Neuron (in vitro differentiated cells): ENCODE results near the gene GRAMD1B.
"Not testable (repeated sequence)": the region's sequence is repeated elsewhere in the genome, so short reads cannot be mapped to it uniquely, and the experiment has no call there.

ENCODE experiments used
- H2AFZ ChIP-seq: one replicate; pipeline ENCODE4 v1.6.1; 2013; ENCODE audit warnings: low read depth, mild to moderate bottlenecking, inconsistent platforms, low read length, moderate library complexity
- H3K27me3 ChIP-seq: one replicate; pipeline ENCODE4 v1.6.1; 2013; ENCODE audit warnings: low read length; ENCODE audit not compliant: insufficient read depth
- H3K36me3 ChIP-seq: one replicate; pipeline ENCODE4 v1.6.1; 2013; ENCODE audit warnings: low read length; ENCODE audit not compliant: insufficient read depth
- H3K4me1 ChIP-seq: one replicate; pipeline ENCODE4 v1.6.1; 2013; ENCODE audit warnings: low read length; ENCODE audit not compliant: insufficient read depth
- H3K4me3 ChIP-seq: 2 replicates; pipeline ENCODE4 v1.5.1; 2013; ENCODE audit warnings: mild to moderate bottlenecking, low read length, moderate library complexity
- H3K9me3 ChIP-seq: one replicate; pipeline ENCODE4 v1.6.1; 2013; ENCODE audit warnings: low read length

GRAMD1B gene

GRCh38 chr11:123640677-123641494, 210.8 kb downstream of the GRAMD1B start:
- no peak overlapping the region for H2AFZ ChIP-seq
- H3K4me3 ChIP-seq, result no peak overlapping the region
- peaks cover 11% of the 10 kb centered on the region for H3K4me1 ChIP-seq
- H3K27me3 ChIP-seq, result peaks cover 2% of the 10 kb centered on the region
- H3K9me3 ChIP-seq, result no peaks in the 10 kb centered on the region
- no peaks in the 10 kb centered on the region for H3K36me3 ChIP-seq

- H3K9me3 ChIP-seq, result no peaks in the 10 kb centered on the region
- no peaks in the 10 kb centered on the region for H3K36me3 ChIP-seq
These were observed 211.4 kb downstream of the GRAMD1B start for GRCh38 chr11:123641495-123641840.

GRCh38 chr11:123642435-123642834, 212.4 kb downstream of the GRAMD1B start:
- Histone ChIP-seq H3K27me3 (peaks cover 2% of the 10 kb centered on the region), H2AFZ (no peak overlapping the region), H3K9me3 (no peaks in the 10 kb centered on the region), H3K4me1 (peaks cover 11% of the 10 kb centered on the region), H3K4me3 (no peak overlapping the region), H3K36me3 (no peaks in the 10 kb centered on the region)

More at GRCh38 chr11:123641495-123641840, 211.4 kb downstream of the GRAMD1B start:
- H2AFZ ChIP-seq, result no peak overlapping the region
- peaks cover 2% of the 10 kb centered on the region for H3K27me3 ChIP-seq
- H3K4me3 ChIP-seq, result no peak overlapping the region
- H3K4me1 ChIP-seq, result peaks cover 11% of the 10 kb centered on the region

- Histone ChIP-seq H2AFZ (no peak overlapping the region), H3K4me1 (peaks cover 11% of the 10 kb centered on the region), H3K4me3 (no peak overlapping the region), H3K36me3 (no peaks in the 10 kb centered on the region), H3K27me3 (peaks cover 12% of the 10 kb centered on the region), H3K9me3 (no peaks in the 10 kb centered on the region)
These were observed 215.4 kb downstream of the GRAMD1B start for GRCh38 chr11:123645286-123645975.

GRCh38 chr11:123650901-123651300, 220.8 kb downstream of the GRAMD1B start:
- no peak overlapping the region for H2AFZ ChIP-seq
- peaks cover 43% of the 10 kb centered on the region for H3K27me3 ChIP-seq
- H3K9me3 ChIP-seq, result no peaks in the 10 kb centered on the region
- H3K4me3 ChIP-seq, result no peak overlapping the region
- no peaks in the 10 kb centered on the region for H3K36me3 ChIP-seq
- H3K4me1 ChIP-seq, result peaks cover 3% of the 10 kb centered on the region

GRCh38 chr11:123652599-123652998, 222.5 kb downstream of the GRAMD1B start:
- Histone ChIP-seq H3K4me1 (peaks cover 3% of the 10 kb centered on the region), H2AFZ (no peak overlapping the region), H3K4me3 (no peak overlapping the region), H3K36me3 (no peaks in the 10 kb centered on the region), H3K27me3 (peaks cover 50% of the 10 kb centered on the region), H3K9me3 (no peaks in the 10 kb centered on the region)

- H3K9me3 ChIP-seq, result no peaks in the 10 kb centered on the region
- H2AFZ ChIP-seq, result no peak overlapping the region
- H3K27me3 ChIP-seq, result peaks cover 55% of the 10 kb centered on the region
- H3K36me3 ChIP-seq, result no peaks in the 10 kb centered on the region
- H3K4me1 ChIP-seq, result peaks cover 3% of the 10 kb centered on the region
- peak overlapping the region; percentile 67 for H3K4me3 ChIP-seq
These were observed 223.4 kb downstream of the GRAMD1B start for GRCh38 chr11:123653483-123653826.

GRCh38 chr11:123653827-123654565, 223.9 kb downstream of the GRAMD1B start:
- Histone ChIP-seq H3K9me3 (no peaks in the 10 kb centered on the region), H3K4me3 (peak overlapping the region; percentile 67), H3K27me3 (peaks cover 54% of the 10 kb centered on the region), H3K4me1 (peaks cover 3% of the 10 kb centered on the region), H3K36me3 (no peaks in the 10 kb centered on the region), H2AFZ (peak overlapping the region; percentile 60)

GRCh38 chr11:123654566-123655081, 224.6 kb downstream of the GRAMD1B start, which contains the start of gene SCN3B:
Gene SCN3B, minus strand, starts transcription at chr11:123654624. Its CDS starts 823 bp downstream, at chr11:123653801.
- H3K4me3 ChIP-seq, result peak within 1 kb of the TSS; percentile 67
- H3K27me3 ChIP-seq, result peaks cover 53% of the 10 kb centered on the region

GRCh38 chr11:123659311-123659710, 229.2 kb downstream of the GRAMD1B start:
- Histone ChIP-seq H3K27me3 (peaks cover 24% of the 10 kb centered on the region), H2AFZ (no peak overlapping the region), H3K9me3 (no peaks in the 10 kb centered on the region), H3K4me3 (no peak overlapping the region), H3K4me1 (peaks cover 3% of the 10 kb centered on the region), H3K36me3 (no peaks in the 10 kb centered on the region)

More at GRCh38 chr11:123654566-123655081, 224.6 kb downstream of the GRAMD1B start, which contains the start of gene SCN3B:
- Histone ChIP-seq H3K36me3 (no peaks in the 10 kb centered on the region), H2AFZ (peak within 1 kb of the TSS; percentile 60), H3K9me3 (no peaks in the 10 kb centered on the region), H3K4me1 (peaks cover 3% of the 10 kb centered on the region)

GRCh38 chr11:123659965-123660364, 229.9 kb downstream of the GRAMD1B start:
- H3K9me3 ChIP-seq, H2AFZ ChIP-seq, H3K4me1 ChIP-seq, H3K36me3 ChIP-seq, H3K4me3 ChIP-seq: not testable (repeated sequence)
- peaks cover 22% of the 10 kb centered on the region for H3K27me3 ChIP-seq

- Histone ChIP-seq H3K9me3 (no peaks in the 10 kb centered on the region), H3K27me3 (no peaks in the 10 kb centered on the region), H3K4me3 (no peak overlapping the region), H3K36me3 (no peaks in the 10 kb centered on the region), H3K4me1 (no peaks in the 10 kb centered on the region), H2AFZ (no peak overlapping the region)
These were observed 235.2 kb downstream of the GRAMD1B start for GRCh38 chr11:123665306-123665705.

GRCh38 chr11:123670081-123670480, 240.0 kb downstream of the GRAMD1B start:
- Histone ChIP-seq H3K9me3 (no peaks in the 10 kb centered on the region), H2AFZ (no peak overlapping the region), H3K4me1 (no peaks in the 10 kb centered on the region), H3K27me3 (peaks cover 2% of the 10 kb centered on the region), H3K4me3 (no peak overlapping the region), H3K36me3 (no peaks in the 10 kb centered on the region)
